ENCODE results near the gene FBLIM1. TPM values are rescaled to one million over a fixed set of nuclear protein-coding genes. Genes with fewer than 3 reads are reported as not detected.

Gene FBLIM1
- total RNA-seq, 1 donor from 2014 or later = 101 TPM

- Mint-ChIP-seq H3K9me3 (ENCODE audit: low read depth) (no peaks in the 10 kb centered on the region), H3K4me3 (ENCODE audit: low read depth) (no peak overlapping the region), H3K27ac (peak overlapping the region; percentile 74), H3K27me3 (no peaks in the 10 kb centered on the region), H3K36me3 (ENCODE audit: insufficient read depth) (peaks cover 23% of the 10 kb centered on the region), H3K4me1 (ENCODE audit: low read depth) (peaks cover 25% of the 10 kb centered on the region)
- no peak for TF ChIP-seq CTCF (IDR thresholded peaks at IDR 0.05; ENCODE audit: unreplicated experiment)
- DNase-seq (ENCODE audit: low spot score, unreplicated experiment) = no peak
Measured at GRCh38 chr1:15765495-15766194, 7.0 kb downstream of the FBLIM1 start.

GRCh38 chr1:15767941-15768340 lies 9.3 kb downstream of the FBLIM1 start:
- peaks cover 11% of the 10 kb centered on the region for H3K4me1 Mint-ChIP-seq (ENCODE audit: low read depth)
- no peak for DNase-seq (ENCODE audit: low spot score, unreplicated experiment)
- no peak overlapping the region for H3K4me3 Mint-ChIP-seq (ENCODE audit: low read depth)
- no peak for TF ChIP-seq CTCF (IDR thresholded peaks at IDR 0.05; ENCODE audit: unreplicated experiment)
- H3K27ac Mint-ChIP-seq = no peak overlapping the region
- peaks cover 33% of the 10 kb centered on the region for H3K36me3 Mint-ChIP-seq (ENCODE audit: insufficient read depth)
- H3K27me3 Mint-ChIP-seq = no peaks in the 10 kb centered on the region
- H3K9me3 Mint-ChIP-seq (ENCODE audit: low read depth) = no peaks in the 10 kb centered on the region

GRCh38 chr1:15768388-15768787 lies 9.8 kb downstream of the FBLIM1 start:
- Mint-ChIP-seq H3K4me1 (ENCODE audit: low read depth) (peaks cover 11% of the 10 kb centered on the region), H3K9me3 (ENCODE audit: low read depth) (no peaks in the 10 kb centered on the region), H3K27me3 (no peaks in the 10 kb centered on the region), H3K27ac (no peak overlapping the region), H3K4me3 (ENCODE audit: low read depth) (no peak overlapping the region), H3K36me3 (ENCODE audit: insufficient read depth) (peaks cover 33% of the 10 kb centered on the region)
- no peak for TF ChIP-seq CTCF (IDR thresholded peaks at IDR 0.05; ENCODE audit: unreplicated experiment)
- DNase-seq (ENCODE audit: low spot score, unreplicated experiment) = no peak

GRCh38 chr1:15770313-15770962 lies 11.8 kb downstream of the FBLIM1 start:
- H3K27ac Mint-ChIP-seq = no peak overlapping the region
- TF ChIP-seq CTCF (IDR thresholded peaks at IDR 0.05; ENCODE audit: unreplicated experiment) = no peak
- H3K4me3 Mint-ChIP-seq (ENCODE audit: low read depth) = no peak overlapping the region
- peaks cover 31% of the 10 kb centered on the region for H3K36me3 Mint-ChIP-seq (ENCODE audit: insufficient read depth)
- no peaks in the 10 kb centered on the region for H3K9me3 Mint-ChIP-seq (ENCODE audit: low read depth)
- no peak for DNase-seq (ENCODE audit: low spot score, unreplicated experiment)
- no peaks in the 10 kb centered on the region for H3K4me1 Mint-ChIP-seq (ENCODE audit: low read depth)
- no peaks in the 10 kb centered on the region for H3K27me3 Mint-ChIP-seq

GRCh38 chr1:15771836-15772515 lies 13.4 kb downstream of the FBLIM1 start:
- Mint-ChIP-seq H3K4me1 (ENCODE audit: low read depth) (peaks cover 1% of the 10 kb centered on the region), H3K9me3 (ENCODE audit: low read depth) (no peaks in the 10 kb centered on the region), H3K4me3 (ENCODE audit: low read depth) (no peak overlapping the region), H3K27me3 (no peaks in the 10 kb centered on the region), H3K27ac (no peak overlapping the region), H3K36me3 (ENCODE audit: insufficient read depth) (peaks cover 31% of the 10 kb centered on the region)
- no peak for DNase-seq (ENCODE audit: low spot score, unreplicated experiment)
- no peak for TF ChIP-seq CTCF (IDR thresholded peaks at IDR 0.05; ENCODE audit: unreplicated experiment)

Data from progenitor cell of endocrine pancreas (in vitro differentiated cells).